ENCODE measurements around the gene RHEB. TPM values are rescaled to one million over a fixed set of nuclear protein-coding genes. Genes with fewer than 3 reads are reported as not detected.

RHEB gene
- total RNA-seq, 1 experiment from 2014 or later: 209 TPM

DNA sequence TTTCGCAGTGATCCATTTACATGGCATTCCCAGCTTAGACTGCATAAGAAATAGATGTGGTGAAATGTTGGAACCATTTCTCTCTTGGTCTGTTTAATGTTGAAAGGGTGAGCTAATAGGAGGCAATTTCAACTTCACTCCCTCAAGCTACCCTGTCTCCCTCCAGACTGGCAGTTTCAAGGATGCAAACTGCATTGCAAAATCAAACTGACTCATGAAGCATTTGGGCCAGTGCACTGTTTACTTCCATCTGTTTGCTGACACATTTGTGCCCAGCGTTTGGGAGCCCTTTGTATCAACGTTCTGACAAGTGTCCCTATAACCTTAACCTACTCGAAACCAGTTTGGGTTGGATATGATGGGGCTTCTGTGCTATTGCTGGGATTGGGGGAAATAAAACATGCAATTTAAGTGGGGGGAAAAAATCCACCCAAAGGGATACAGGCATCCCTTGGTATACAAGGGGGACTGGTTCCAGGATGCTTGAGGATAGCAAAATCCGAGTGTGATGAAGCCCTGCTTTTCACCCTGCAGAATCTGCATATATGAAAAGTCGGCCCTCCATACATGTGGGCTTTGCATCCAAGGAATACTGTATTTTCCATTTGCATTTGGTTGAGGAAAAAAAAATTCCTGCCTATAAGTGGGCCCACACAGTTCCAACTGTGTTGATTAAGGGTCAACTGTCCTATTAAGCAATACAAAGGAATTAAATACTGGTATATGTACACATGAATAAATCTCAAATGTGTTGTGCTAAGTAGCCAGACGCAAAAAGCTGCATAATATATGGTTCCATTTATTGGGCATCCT is 15.6 kb downstream of the RHEB start:
- peak; percentile 88 for DNase-seq (ENCODE audit: low spot score)

DNA sequence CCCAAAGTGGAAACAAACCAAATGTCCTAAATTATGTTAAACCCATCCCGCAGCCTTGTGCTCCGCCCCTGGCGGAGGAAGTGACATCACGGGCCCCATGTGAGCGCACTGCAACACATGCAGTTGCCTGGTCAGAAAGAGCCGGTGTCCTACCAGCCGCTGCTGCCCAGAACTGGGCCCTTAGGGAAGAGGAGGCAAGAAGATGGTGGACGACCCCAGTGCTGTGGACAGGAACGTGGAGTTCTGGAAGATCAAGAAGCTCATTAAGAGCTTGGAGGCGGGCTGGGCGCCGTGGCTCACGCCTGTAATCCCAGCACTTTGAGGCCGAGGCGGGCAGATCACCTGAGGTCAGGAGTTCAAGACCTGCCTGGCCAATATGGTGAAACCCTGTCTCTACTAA is 18.0 kb downstream of the RHEB start:
- DNase-seq (ENCODE audit: low spot score): no peak

DNA sequence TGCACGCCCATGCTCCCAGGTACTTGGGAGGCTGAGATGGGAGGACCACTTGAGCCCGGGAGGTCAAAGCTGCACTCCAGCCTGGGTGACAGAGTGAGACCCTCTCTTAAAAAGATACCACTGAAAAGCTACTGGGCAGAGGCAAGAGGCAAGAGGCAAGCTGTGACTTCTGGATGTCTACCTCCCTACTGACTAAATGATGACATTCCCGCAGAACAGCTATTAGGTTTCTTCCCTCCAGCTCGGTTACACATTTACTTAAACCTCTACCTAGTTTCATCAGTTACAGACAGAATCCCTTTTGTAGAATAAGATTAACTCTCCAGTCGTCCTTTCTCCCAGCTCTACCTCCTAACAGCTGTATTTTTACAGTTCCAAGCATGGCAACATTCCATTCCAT is 21.2 kb downstream of the RHEB start:
- DNase-seq (ENCODE audit: low spot score): no peak

DNA sequence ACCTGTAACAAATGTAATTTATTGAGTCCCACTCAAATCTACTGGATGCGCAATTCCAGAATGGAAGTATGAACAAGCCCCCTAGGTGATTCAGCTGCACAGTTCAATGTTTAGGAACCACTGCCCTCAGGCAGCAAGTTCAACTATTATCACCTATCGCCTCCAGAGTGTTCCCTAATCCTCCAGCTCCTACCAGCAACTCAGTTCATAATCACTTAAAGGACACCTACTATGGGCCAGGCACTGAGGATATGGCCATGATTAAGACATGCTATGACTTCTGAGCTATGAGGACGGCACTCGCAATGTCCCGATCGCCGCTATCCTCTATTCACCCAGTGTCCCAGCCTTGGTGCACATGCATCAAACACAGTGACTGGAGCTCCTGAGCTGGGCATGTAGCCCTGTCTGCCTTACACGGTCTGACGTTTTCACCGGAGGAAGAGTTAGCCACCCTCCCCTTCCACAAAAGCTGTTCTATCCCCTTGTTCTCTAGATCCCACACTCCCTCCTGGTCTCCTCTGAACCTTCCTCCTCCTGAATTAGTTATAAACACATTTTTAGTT is 22.3 kb downstream of the RHEB start:
- no peak for DNase-seq (ENCODE audit: low spot score)

DNA sequence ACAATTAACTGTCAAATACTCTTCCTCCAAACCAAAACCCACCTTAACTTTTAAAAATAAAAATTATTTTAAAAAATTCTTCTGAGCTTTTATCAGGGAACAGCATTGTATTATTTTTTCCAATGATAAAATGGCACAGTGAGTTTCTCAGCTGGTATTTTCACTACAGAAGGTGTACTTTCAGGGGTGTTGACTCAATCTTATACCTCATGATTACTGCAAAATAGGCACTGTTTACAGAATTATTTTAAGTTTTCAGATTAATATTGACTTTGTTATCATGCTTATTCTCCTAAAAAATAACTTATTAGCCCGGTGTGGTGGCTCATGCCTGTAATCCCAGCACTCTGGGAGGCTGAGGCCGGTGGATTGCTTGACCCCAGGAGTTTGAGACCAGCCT is 24.3 kb downstream of the RHEB start:
- no peak for DNase-seq (ENCODE audit: low spot score)

DNA sequence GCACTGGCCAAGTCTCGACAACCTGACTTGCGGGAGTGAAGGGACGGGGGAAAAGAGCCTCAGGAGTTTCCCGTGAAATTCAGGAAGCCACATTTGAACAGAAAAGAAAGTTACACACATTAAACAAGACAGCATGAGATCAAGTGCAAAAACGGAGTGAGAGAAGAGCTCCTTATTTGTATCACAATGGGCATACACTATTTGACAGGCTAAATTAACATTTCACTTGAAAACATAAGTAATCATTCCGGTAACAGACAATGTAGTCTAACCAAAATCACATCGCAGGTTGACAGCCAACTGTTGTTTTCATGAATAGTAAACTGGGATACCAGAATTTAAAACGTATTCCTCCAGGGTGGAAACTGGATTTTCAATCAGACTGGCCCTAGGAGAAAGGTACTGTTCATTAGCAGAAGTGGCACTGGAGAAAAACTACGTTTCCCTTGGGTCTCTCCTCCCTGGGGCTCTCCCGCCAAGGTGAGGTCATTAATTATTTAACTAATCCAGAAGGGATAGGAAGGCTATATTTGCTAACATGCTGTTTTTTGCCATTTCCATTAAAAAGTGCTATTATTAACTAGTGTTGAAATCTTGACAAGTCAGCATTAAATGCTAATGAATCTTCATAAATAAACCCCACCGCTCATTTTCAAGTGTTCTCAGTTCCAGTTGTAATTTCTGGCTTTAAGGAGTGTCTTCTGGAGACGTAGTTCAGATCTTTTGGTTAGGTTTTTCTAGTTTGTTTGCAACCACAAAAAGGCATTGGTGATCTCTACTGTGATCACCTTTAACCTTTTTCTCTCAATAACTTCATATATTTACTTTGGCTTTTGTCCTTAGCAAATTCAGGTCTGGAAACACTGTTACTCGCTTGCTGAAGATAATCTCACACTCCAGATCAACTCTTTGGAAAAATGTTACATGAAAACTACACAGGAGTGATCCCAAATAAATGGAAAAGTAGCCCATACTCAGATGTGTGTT is 25.1 kb downstream of the RHEB start:
- DNase-seq (ENCODE audit: low spot score): no peak

DNA sequence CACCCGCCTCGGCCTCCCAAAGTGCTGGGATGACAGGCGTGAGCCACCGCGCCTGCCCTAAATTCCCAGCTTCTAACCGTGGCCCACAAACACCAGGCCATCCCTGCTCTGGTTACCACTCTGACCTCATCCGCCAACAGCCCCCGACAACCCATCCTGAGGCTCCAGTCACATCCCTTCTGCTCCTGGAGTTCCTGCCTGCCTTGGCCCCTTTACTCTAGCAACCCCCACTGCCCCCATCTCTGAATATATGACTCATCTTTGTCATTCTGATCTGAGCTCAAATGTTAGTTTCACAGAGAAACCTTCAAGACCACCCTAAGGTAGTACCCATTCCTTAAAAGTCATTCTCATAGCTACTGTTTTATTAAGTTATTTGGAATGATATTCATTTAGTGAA is 26.6 kb downstream of the RHEB start:
- no peak for DNase-seq (ENCODE audit: low spot score)

DNA sequence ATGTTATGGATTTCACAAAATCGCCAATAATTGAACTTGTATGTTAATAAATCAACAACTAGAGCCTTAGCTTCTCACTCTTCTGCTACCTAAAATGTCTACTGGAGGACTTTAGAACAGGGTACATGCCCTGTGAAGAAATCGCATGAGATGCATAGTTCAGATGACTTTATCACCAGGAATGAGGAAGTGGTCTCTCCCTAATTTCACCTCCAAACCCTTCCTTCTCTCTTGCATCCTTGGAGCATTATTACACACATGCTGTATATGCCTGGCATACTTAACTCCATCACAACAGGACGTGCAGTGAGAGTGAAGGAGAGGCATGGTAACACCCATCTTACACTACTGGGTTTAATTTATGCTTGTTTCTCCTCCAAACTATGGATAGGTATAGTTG is 27.8 kb downstream of the RHEB start:
- peak; percentile 90 for DNase-seq (ENCODE audit: low spot score)

DNA sequence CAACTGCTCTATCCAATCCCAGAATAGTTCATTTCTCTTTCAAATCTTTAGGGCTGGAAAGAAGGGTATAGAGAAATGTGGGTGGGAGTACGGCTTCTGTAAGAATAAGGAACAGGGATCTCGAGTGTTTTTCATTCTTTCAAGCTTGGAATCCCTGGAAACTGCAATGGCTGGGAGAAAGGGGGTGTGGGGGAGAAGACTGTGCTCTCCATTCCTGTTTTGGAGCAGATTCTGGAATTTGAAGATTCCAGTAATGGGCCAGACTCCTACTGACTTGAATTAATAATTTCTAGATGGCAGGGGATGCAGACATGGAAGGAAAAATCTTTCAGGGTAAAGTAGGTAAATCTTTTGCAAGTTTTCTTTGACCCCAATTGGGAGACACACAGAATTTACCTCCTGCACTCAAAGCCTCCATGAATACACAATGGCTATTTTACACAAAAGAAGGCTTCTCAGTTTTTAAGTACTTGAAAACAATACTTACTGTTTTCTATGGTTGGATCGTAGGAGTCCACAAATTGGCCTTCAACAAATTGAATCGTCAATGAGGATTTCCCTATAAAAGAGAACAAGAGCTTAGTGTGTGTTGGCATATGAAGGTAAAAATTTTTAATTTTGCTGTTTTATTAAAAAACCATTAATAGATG is 29.1 kb downstream of the RHEB start:
- no peak for DNase-seq (ENCODE audit: low spot score)

DNA sequence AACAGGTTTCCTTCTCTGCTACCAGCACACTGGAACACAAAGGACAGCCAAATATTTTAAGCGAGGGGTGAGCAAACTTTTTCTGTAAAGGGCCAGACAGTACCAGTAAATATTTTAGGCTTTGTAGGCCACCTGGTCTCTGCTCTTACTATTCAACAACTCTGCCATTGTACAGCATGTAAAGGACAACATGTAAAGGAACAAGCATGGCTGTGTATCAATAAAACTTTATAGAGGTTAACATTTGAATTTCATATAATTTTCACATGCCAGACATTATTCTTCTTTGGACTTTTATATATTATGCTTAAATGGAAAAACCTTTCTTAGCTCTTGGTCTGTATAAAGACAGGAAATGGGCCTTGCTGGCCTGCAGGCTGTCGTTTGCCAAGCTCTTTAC is 30.2 kb downstream of the RHEB start:
- DNase-seq (ENCODE audit: low spot score): no peak

DNA sequence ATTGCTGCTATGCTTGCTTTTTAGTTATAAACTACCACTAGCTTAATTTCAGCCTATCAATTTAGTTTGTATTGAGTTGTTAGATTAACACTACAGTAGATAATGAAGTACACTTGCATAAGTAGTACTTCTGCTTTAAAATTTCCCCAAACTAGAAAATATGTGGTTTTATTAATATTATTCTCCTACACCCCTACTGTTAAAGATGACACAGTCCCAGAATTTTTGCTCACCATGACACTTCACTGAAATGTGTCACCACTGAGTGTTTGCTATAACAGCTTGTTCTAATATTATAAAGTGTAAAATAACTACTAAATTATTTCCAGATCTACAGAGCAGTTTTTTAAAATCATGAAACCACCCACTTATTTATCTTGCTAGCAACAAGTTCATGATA is 31.6 kb downstream of the RHEB start:
- no peak for DNase-seq (ENCODE audit: low spot score)

DNA sequence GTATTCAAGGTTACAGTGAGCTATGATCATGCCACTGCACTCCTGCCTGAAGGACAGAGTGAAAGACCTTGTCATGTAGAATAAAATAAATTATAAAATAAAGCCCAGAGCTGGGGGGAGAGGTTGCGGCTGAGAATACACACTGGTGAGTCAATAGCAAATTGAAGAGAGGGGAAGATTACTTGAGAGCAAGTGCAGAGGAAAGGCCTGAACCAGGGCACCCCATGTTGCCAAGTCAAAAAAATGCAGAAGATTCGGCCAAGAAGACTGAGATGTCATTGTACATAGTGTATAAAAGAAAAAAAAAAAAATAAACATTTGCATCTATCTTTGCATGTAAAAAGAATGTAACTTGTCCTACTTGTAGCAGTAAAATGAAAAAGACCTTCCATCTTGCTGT is 32.5 kb downstream of the RHEB start:
- DNase-seq (ENCODE audit: low spot score): no peak

DNA sequence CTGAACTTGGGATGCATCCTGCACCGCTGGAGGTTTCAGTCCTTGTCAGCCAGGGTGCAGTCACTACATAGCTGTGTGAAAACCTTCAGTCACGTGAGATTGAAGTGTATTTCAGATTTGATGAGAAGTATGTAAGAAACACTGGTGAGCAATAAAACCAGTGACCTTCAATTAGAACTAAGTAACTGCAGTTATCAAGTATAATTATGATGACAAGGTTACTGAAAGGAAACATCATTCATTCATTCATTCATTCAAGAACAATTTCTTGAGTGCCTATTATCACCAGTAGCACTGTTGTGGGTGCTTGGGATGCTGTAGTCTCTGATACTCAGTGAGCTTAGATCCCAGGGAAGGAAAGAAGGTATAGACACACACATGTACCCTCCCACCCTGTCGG is 33.6 kb downstream of the RHEB start:
- no peak for DNase-seq (ENCODE audit: low spot score)

DNA sequence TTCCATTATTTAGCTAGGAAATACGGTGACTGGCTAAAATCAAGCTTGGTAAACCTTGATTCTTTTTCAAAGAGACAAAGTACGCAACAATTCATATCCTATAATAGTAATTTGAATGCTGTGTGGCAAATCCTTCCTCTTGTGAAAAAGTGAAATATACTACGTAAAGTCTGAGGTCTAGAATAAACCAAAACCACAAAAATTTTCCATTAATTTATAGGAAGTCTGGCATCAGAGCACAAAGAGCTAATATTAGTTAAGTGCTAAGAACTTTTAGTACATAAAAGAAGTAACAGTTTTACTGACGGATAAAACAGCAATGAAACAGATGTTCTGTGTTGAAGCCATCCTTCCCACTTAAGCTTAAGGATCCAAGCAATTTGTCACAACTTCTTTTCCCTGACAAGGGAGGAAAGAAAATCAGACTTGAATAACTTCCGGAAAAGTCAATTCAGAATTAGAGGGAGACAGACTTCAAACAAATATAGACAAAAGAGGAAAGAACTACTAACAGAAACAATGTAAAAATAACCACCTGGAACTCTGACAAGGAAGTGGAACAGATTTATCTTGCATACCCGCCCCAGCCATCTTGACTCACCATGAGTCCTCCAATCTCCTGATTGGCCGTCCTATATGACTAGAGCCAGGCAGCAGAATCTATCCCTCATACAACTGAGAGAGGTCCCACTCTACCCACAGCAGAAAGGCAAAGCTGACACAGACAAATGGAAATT is 34.6 kb downstream of the RHEB start:
- DNase-seq (ENCODE audit: low spot score): no peak

DNA sequence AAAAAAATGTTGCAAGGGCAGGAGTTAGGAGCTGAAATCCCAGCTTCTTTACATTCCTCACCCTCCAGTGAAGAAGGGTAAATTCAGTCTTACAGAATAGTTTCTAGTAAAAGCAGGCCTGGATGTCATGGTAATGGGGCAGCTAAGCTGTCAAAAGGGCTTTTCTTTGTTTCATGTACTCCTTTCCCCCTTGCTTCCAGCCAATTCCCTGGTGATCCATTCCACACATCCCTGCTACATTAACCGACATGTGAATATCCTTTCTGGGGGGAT is 36.0 kb downstream of the RHEB start:
- no peak for DNase-seq (ENCODE audit: low spot score)

DNA sequence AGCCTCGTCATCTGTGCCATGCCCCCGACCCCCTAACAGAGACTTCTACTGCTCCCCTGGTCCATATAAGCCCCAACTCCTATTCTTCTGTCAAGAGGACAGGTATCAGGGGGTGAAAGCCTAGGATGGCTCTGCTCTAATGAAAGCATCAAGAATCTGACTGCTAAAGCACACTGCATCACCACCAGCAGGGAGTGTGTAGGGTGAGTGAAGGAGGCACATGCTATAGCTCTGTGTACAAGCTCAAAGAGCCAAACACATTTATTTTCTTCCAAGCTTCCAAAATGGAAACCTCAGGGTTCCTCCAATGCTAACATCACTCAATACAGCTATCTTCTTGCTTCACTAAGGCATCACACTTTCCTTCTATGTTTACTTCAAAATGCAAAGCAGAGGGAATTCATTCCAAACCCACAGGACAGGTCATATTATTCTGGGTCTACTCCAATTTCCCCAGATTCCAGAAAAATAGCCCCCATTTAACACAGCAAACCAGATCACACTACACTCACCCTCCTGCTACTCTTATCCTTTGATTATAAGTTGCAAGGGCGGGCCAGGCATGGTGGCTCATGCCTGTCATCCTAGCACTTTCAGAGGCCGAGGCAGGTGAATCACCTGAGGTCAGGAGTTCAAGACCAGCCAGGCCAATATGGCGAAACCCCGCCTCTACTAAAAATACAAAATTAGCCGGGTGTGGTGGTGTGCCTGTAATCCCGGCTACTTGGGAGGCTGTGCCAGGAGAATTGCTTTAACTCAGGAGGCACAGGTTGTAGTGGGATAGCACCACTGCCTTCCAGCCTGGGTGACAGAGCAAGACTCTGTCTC is 36.6 kb downstream of the RHEB start:
- no peak for DNase-seq (ENCODE audit: low spot score)

DNA sequence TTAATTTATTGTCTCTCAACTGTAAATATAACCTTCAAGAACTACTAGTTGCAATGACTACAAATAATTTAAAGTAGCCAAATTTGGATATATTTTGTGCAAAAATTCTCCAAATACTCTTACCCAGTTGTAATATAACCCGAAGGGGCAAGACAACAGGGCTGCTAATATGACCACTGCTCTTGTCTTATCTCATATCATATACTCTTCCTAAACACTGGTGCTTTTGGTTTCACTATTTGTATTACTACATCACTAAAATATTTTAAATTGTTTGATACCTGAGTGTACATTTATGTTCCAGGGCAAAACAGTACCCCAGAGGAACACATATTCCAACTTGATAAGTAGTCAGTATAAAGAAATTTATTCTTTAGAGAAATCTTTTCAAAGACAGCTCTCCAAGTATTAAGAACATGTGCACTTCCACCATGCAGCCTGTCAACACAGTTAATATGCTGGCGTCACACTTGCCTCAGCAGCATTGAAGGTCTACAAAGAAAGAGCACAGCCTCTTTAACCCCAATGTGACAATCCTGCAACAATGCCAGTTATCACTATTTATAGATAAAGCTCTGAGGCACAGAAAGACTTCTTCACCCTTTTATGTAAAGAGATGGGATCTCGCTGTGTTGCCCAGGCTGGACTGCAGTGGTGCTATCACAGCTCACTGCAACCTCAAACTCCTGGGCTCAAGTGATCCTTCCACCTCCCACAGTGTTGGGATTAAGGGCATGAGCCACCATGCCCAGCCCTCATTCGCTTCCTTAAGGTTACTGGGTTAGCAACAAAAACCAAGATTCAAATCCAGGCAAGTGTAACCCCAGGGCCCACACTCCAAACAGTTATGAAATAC is 37.8 kb downstream of the RHEB start:
- no peak for DNase-seq (ENCODE audit: low spot score)

DNA sequence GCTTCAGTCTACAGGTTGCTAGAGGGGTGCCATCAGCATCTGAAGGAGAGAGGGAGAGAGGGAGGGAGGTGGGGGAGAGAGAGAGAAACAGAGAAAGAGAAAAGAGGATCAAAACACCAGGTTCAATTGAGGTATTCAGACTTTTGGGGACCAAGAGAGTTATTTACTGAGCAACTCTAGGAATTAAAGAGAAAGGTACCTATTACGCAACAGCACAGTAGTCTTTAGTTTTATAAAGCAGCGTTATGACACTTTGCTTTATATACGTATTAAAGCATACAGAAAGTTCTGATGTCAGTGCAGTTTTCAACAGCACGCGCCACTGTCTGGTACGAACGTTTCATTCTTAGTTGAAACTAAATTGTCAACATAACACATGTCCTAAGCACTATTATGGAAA is 41.8 kb downstream of the RHEB start:
- no peak for DNase-seq (ENCODE audit: low spot score)

DNA sequence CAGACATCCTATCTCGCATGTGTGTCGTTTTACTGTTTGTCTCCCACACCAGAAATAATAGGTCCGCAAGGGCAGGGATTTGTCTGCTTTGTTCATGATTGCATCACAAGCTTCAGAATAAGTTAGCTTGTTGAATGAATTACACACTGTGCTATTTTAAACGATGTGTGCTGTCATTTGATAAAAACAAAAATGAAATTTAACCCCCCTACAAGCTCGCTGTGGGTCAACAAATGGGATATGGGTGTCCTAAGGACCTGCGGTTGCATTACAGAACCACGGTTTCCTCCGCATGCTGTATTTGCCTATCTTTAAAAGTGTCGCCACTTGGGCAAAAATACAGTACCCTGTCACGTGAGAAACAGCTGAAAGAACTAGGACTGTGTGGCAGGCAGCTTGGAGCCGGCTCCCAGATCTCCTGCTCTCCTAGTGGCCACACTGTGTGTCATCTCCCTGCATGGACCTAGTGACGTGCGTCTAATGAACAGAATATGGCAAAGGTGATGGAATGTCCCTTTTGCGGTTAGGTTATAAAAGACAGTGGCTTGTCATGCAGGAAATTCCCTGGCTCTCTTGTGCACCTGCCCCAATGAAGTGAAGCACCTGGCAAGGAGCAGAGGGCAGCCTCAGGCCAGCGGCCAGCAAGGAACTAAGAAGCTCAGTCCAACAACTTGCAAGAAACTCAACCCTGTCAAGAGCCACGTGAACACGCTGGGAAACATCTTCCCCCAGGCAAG is 46.9 kb downstream of the RHEB start:
- no peak for DNase-seq (ENCODE audit: low spot score)
